Endometrium (tissue), 2 donors: ENCODE results near the gene HSPA9.

ENCODE experiments used
- FAIRE-seq: peaks from 2 replicates; lab custom pipeline; 2012; peaks lifted over from hg19 to GRCh38; lab: Jason Lieb, UNC
- donor health status: control.
- donor health status: control.

HSPA9 gene

DNA sequence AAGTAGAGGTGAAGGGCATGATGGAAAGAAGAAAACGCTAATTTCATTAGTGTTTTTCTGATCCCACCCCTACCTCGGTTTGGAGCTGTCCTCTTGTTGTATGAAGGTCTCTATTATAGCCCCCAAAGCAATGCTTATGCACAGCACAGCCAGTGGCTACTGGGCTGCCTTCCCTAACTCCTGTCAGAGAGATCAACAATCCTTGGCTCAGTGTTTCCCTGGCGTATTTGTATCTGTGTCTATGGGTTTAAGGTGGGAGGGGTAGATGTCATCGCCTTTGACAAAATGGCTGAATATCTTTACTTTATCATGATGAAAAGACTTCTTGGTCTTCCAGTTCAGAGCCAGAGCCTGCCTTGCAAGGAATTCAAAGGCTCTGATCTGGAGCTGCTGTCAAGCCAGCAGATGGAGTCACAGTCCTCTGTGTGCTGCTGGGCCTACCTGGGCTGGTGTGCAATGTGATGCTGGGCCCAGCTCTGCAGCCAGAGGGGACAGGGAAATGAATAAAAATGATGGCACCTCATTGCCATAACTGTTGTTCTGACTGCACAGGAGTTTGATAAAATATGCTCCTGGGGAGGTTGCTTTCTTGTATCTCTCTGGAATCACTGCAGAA lies 20.1 kb upstream of the HSPA9 start:
- no peak for FAIRE-seq

DNA sequence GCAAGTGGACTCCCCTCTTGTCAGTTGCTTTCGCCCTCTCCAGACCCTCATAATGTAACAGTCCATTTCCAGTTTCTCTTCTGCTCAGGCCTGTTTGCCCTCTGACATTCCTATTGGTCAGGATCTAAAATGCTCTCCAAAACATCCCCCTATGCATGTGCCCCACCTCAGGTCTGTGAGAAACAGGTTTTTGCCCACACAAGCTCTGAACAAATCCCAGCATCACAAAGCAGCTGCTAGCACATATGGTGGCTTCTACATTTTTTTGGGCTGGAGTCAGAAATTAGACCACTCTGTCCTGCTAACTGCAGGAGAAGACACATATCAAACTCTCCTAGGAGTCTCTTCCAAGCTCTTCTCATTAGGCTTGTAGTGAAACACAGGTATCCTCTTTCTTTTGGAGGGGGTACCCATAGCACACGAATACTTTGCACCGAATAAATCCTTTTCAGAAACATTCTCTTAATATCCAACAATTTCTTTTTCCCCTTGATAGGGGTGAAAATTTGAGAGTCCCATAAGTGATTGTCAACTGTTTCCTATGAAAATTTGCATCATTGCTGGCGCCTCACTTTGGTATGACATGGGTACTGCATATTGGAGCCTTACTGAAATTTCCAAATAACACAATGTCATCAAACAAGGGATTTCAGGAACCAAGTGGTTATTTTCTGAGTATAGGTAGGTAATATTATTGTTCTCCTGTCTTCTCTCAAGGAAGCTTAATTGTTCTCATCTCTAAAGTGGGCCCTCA lies 19.3 kb upstream of the HSPA9 start:
- FAIRE-seq = no peak

DNA sequence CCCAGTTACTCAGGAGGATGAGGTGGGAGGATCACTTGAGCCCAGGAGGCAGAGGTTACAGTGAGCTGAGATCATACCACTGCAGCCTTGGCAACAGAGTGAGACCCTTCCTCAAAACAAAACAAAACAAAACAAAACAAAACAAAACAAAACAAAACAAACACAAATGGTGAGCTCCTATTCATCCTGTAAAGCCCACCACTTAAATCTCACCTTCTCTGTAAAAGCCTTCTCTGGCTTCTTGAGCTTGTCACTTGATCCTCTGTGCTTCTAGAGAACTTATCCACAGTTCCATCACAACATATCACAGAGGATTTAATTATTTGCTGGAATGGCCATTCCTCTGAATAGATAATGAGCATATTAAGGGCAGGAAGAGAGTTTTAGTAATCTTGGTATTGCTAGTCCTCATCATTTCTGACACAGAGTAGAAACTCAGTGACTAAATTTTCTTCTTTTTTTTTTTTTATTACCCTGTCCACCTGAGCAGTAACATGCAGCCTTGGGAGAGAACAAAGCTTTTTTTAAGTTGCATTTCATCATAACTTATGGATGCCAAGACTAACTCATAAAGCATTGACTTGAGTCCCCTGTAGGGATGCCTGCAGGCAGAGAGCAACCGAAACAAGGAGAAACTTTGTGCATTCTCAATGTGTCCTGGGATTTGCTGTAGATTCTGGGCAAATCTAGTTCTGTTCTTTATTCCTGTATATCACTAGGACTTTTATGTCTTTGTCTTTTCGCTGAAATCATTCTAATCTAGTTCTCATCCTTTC lies 13.0 kb upstream of the HSPA9 start:
- no peak for FAIRE-seq

GRCh38 chr5:138585157-138585556 lies 10.0 kb upstream of the HSPA9 start:
- no peak for FAIRE-seq

GRCh38 chr5:138583984-138584637 lies 8.9 kb upstream of the HSPA9 start:
- no peak for FAIRE-seq

GRCh38 chr5:138582959-138583358 lies 7.8 kb upstream of the HSPA9 start:
- no peak for FAIRE-seq

DNA sequence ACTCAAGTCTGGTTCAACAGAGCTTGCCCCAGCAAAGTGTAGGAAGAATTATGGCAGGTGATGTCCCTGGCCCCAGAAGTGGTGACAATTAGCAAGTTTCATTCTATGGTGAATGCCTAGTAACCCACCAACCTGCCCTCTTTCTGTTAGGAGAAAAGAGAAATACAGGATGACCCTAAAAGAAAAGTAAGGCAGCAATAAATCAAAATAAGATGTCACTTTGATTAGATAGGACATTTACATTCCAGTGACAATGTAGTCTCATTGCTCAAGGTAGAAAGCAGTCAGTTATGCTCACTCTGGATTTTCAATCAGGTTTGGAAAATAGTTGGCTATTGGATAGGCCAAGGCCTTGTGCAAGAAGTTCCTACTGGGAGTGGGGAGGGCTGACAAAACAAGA lies 5.6 kb upstream of the HSPA9 start:
- FAIRE-seq = no peak

DNA sequence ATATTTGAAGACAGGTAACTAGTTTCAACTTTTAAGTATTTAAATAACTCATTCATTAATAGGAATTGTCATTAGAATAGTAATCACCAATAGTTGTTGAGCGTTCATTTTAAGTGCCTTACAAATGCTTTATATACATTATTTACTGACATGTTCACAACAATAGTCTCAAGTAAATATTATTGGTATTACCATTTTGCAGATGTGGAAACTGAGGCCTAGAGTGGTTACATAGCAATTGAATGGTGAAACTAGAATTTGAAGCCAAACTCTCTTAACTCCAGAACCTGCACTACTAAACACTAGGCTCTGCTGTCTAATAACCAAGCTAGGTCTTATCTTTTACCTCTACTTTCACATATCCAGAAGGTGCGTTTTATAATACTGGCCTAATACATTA lies 4.8 kb upstream of the HSPA9 start:
- no peak for FAIRE-seq

- FAIRE-seq = no peak
Measured at GRCh38 chr5:138579517-138579863, 4.3 kb upstream of the HSPA9 start.

GRCh38 chr5:138577452-138577851 lies 2.3 kb upstream of the HSPA9 start:
- FAIRE-seq = no peak

- no peak for FAIRE-seq
Measured at GRCh38 chr5:138574744-138575193, 432 bp downstream of the HSPA9 start.

GRCh38 chr5:138573949-138574670 lies 1.1 kb downstream of the HSPA9 start:
- FAIRE-seq = no peak

DNA sequence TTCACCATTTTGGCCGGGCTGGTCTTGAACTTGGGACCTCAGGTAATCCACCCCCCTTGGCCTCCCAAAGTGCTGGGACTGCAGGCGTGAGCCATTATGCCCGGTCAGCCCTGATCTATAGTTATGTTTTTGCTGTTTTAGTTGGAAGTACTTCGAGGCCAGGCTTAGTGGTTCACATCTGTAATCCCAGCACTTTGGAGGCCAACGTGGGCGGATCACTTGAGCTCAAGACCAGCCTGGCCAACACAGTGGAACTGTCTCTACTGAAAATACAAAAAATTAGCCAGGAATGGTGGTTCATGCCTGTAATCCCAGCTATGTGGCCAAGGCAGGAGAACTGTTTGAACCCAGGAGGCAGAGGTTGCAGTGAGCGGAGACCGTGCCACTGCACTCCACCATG lies 2.0 kb downstream of the HSPA9 start:
- no peak for FAIRE-seq

- no peak for FAIRE-seq
Measured at GRCh38 chr5:138570871-138571270, 4.3 kb downstream of the HSPA9 start.

DNA sequence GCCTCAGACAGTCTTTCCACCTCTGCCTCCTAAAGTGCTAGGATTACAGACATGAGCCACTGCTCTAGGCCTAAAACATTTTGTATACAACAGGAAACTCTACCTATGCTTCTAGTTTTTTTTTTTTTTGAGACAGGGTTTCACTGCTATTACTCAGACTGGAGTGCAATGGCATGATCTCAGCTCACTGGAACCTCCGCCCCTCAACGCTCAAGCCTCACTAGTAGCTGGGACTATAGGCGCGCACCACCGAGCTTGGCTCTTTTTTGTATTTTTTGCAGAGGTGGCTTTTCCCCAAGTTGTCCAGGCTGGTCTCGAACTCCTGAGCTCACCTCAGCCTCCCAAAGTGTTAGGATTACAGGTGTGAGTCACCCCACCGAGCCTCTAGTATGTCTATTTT lies 5.4 kb downstream of the HSPA9 start:
- no peak for FAIRE-seq

- FAIRE-seq = no peak
Measured at GRCh38 chr5:138568061-138568824, 7.0 kb downstream of the HSPA9 start.

- no peak for FAIRE-seq
Measured at GRCh38 chr5:138566792-138567191, 8.4 kb downstream of the HSPA9 start.

DNA sequence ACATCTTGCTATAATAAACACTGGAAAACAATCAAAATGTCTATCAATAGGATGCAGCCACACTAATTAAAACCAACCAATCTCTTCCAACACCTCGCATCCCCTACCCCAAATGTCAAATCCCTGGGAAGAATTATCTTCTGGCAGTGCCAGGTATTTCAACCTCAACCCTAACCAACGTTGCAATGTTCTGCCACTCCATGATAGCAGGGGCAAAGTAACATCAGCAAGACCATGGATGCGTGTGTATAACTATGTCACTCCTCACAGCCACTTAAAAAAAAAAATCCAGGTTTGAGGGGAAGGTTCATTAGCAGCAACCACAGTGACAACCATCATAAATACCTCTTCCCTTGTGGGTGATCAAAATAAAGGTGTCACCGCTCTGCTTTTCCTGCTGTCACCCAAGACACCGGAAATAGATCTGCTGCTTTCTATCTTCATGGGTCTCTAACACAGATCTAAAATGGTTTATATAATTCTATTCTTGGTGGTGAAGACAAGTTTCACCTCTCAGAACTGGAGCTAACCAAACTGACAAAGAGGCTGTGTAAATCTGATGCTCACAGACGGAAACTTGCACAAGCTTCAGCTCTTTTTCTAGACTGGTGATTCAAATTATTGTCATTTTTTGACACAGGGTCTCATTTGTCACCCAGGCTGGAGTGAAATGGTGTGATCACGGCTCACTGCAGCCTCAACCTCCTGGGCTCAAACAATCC lies 9.9 kb downstream of the HSPA9 start:
- no peak for FAIRE-seq

DNA sequence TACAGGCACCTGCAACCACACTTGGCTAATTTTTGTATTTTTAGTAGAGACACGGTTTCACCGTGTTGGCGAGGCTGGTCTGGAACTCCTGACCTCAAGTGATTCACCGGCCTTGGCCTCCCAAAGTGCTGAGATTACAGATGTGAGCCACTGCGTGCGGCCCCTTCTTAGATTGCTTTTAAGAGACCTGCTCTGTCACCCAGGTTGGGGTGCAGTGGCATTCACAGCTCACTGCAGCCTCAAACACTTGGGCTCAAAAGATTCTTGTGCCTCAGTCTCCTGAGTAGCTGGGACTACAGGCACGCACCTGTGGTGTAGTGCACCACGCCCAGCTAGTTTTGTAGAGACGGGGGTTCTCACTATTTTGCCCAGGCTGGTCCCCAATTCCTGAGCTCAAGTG lies 11.0 kb downstream of the HSPA9 start:
- no peak for FAIRE-seq

GRCh38 chr5:138563340-138564118 lies 11.7 kb downstream of the HSPA9 start:
- no peak for FAIRE-seq
